ENCODE measurements around the gene TSPAN19. TPM values are rescaled to one million over a fixed set of nuclear protein-coding genes. Genes with fewer than 3 reads are reported as not detected.

TSPAN19 gene
- total and polyA plus RNA-seq, 12 donors = 0.06 to 1.0 (median 0.47) TPM; not detected in 5

GRCh38 chr12:85057370-85057963 lies 21.4 kb upstream of the TSPAN19 start:
- peak in 1 of 2 donors; percentile 11 for DNase-seq
- no peak overlapping the region for H3K27ac ChIP-seq
- intact Hi-C loops (cut with DNase I) = no loop called here
- ATAC-seq = no peak
- TF ChIP-seq CTCF (IDR thresholded peaks at IDR 0.05) = peak; percentile 20 to 74 (median 66)
- H3K27me3 ChIP-seq = no peaks in the 10 kb centered on the region
- WGBS, 2 donors = 42 to 46% methylated on average over 2 of the region's 2 CpGs
- no peaks in the 10 kb centered on the region for H3K36me3 ChIP-seq
- H3K4me3 ChIP-seq = no peak overlapping the region
- H3K9me3 ChIP-seq = no peaks in the 10 kb centered on the region
- peaks cover 0 to 3% (median 0%) of the 10 kb centered on the region in 9 donors for H3K4me1 ChIP-seq

GRCh38 chr12:85043829-85044228 lies 7.8 kb upstream of the TSPAN19 start:
- intact Hi-C loops (cut with DNase I) = no loop called here
- TF ChIP-seq CTCF (IDR thresholded peaks at IDR 0.05) = no peak

GRCh38 chr12:85041395-85041794 lies 5.3 kb upstream of the TSPAN19 start:
- no peaks in the 10 kb centered on the region for H3K36me3 ChIP-seq
- no peak for TF ChIP-seq CTCF (IDR thresholded peaks at IDR 0.05)
- H3K4me1 ChIP-seq = peaks cover 0 to 5% (median 0%) of the 10 kb centered on the region in 9 donors
- no peak overlapping the region for H3K27ac ChIP-seq
- DNase-seq (no peak), ATAC-seq (no peak)
- intact Hi-C loops (cut with DNase I) = no loop called here
- no peak overlapping the region for H3K4me3 ChIP-seq
- WGBS, 2 donors = 26 to 30% methylated on average over 1 of the region's 1 CpG
- no peaks in the 10 kb centered on the region for H3K9me3 ChIP-seq
- peaks cover 0 to 15% (median 4%) of the 10 kb centered on the region in 7 donors for H3K27me3 ChIP-seq

More at GRCh38 chr12:85043829-85044228, 7.8 kb upstream of the TSPAN19 start:
- DNase-seq (no peak), ATAC-seq (no peak)
- Histone ChIP-seq H3K4me3 (no peak overlapping the region), H3K4me1 (no peaks in the 10 kb centered on the region), H3K36me3 (no peaks in the 10 kb centered on the region), H3K27ac (no peak overlapping the region), H3K9me3 (no peaks in the 10 kb centered on the region), H3K27me3 (peaks cover 0 to 3% (median 0%) of the 10 kb centered on the region in 7 donors)

GRCh38 chr12:85036733-85037132 lies 656 bp upstream of the TSPAN19 start:
- 10 to 16% methylated on average over 3 of the region's 3 CpGs for WGBS, 2 donors
- Histone ChIP-seq H3K4me3 (peak overlapping the region; percentile 33 to 61 (median 54)), H3K9me3 (no peaks in the 10 kb centered on the region), H3K36me3 (no peaks in the 10 kb centered on the region), H3K27me3 (peaks cover 0 to 25% (median 4%) of the 10 kb centered on the region in 7 donors), H3K27ac (no peak overlapping the region), H3K4me1 (peaks cover 0 to 8% (median 0%) of the 10 kb centered on the region in 9 donors)
- ATAC-seq (no peak), DNase-seq (no peak)
- intact Hi-C loops (cut with DNase I) = loop anchor here in 1 of 10 donors (10.0 kb wide), 1 partner anchor 162 kb away; no protein-coding TSS in a partner anchor
- TF ChIP-seq CTCF (IDR thresholded peaks at IDR 0.05) = no peak
